NCI-H1436 treated with DMSO at 0.1 percent for 48 hours (cell line): ENCODE results near the gene DNM3.
"Not testable (repeated sequence)": the region's sequence is repeated elsewhere in the genome, so short reads cannot be mapped to it uniquely, and the experiment has no call there.

Source experiments
- DNase-seq: peaks from one replicate; lab custom pipeline; 2025; lab: John Stamatoyannopoulos, UW

DNM3 gene

GRCh38 chr1:172360985-172361384 lies 519.7 kb downstream of the DNM3 start:
- no peak for DNase-seq

GRCh38 chr1:172363852-172364251 lies 522.6 kb downstream of the DNM3 start:
- no peak for DNase-seq

GRCh38 chr1:172371646-172372045 lies 530.3 kb downstream of the DNM3 start:
- not testable (repeated sequence) for DNase-seq

- no peak for DNase-seq
Measured at GRCh38 chr1:172373864-172374263, 532.6 kb downstream of the DNM3 start.

- DNase-seq, result no peak
Measured at GRCh38 chr1:172375211-172375631, 533.9 kb downstream of the DNM3 start.

- DNase-seq, result no peak
Measured at GRCh38 chr1:172376431-172376830, 535.1 kb downstream of the DNM3 start.

GRCh38 chr1:172377565-172377964 lies 536.3 kb downstream of the DNM3 start:
- no peak for DNase-seq

GRCh38 chr1:172378109-172378760 lies 536.9 kb downstream of the DNM3 start:
- DNase-seq, result no peak

GRCh38 chr1:172380441-172381244 lies 539.3 kb downstream of the DNM3 start:
- peak; percentile 20 for DNase-seq

GRCh38 chr1:172381946-172382345 lies 540.6 kb downstream of the DNM3 start:
- DNase-seq, result no peak

- DNase-seq, result no peak
Measured at GRCh38 chr1:172382406-172382805, 541.1 kb downstream of the DNM3 start.

- DNase-seq, result no peak
Measured at GRCh38 chr1:172382990-172383389, 541.7 kb downstream of the DNM3 start.

- DNase-seq, result no peak
Measured at GRCh38 chr1:172383536-172383935, 542.2 kb downstream of the DNM3 start.

- DNase-seq, result no peak
Measured at GRCh38 chr1:172384656-172385055, 543.4 kb downstream of the DNM3 start.

- DNase-seq, result no peak
Measured at GRCh38 chr1:172386046-172386445, 544.7 kb downstream of the DNM3 start.

- no peak for DNase-seq
Measured at GRCh38 chr1:172388490-172388889, 547.2 kb downstream of the DNM3 start.

- no peak for DNase-seq
Measured at GRCh38 chr1:172390301-172390682, 549.0 kb downstream of the DNM3 start.

- no peak for DNase-seq
Measured at GRCh38 chr1:172390683-172391551, 549.6 kb downstream of the DNM3 start.

GRCh38 chr1:172391976-172392375 lies 550.7 kb downstream of the DNM3 start:
- no peak for DNase-seq

- no peak for DNase-seq
Measured at GRCh38 chr1:172393354-172393753, 552.1 kb downstream of the DNM3 start.

GRCh38 chr1:172394141-172394751 lies 552.9 kb downstream of the DNM3 start:
- DNase-seq, result no peak

- no peak for DNase-seq
Measured at GRCh38 chr1:172394811-172395210, 553.5 kb downstream of the DNM3 start.
